T-helper 17 cell (primary cell): ENCODE results near the gene NT5C. TPM values are rescaled to one million over a fixed set of nuclear protein-coding genes. Genes with fewer than 3 reads are reported as not detected.

Experiments used
- ATAC-seq: fragments of 150-1000 bp; cut with Tn5 transposase; 2 replicates; pipeline ENCODE4 v1.10.0; 2021; ENCODE audit warnings: mild to moderate bottlenecking, moderate library complexity
- DNase-seq, 3 donors: peaks; one replicate each; pipeline versions ENCODE4 v3.0.0 to v3.0.0-alpha.2; 2020 to 2021
- H3K9me3 ChIP-seq: one replicate; pipeline ENCODE4 v1.7.0; 2013; ENCODE audit warnings: low read length, mild to moderate bottlenecking; ENCODE audit not compliant: control insufficient read depth, poor library complexity, severe bottlenecking
- H3K27ac Mint-ChIP-seq: one replicate; pipeline ENCODE4 v1.8.0; 2022; ENCODE audit warnings: mild to moderate bottlenecking, moderate library complexity, mixed read lengths
- H3K27me3 Mint-ChIP-seq: one replicate; pipeline ENCODE4 v1.8.0; 2022; ENCODE audit warnings: mixed read lengths
- H3K36me3 Mint-ChIP-seq: one replicate; pipeline ENCODE4 v1.8.0; 2022; ENCODE audit warnings: low read depth, mixed read lengths
- H3K4me1 Mint-ChIP-seq: one replicate; pipeline ENCODE4 v1.8.0; 2022; ENCODE audit warnings: mild to moderate bottlenecking, mixed read lengths
- H3K4me3 Mint-ChIP-seq: one replicate; pipeline ENCODE4 v1.8.0; 2022; ENCODE audit warnings: mild to moderate bottlenecking, moderate library complexity, mixed read lengths
- total RNA-seq, 4 donors: library from RNA in 2 of 4; stranded (reverse) in 2 of 4; gene quantifications; one replicate each; pipeline ENCODE4 v1.2.3 and lab custom pipeline; 2022 to 2026

The NT5C gene
- total RNA-seq, 2 donors from 2014 or later, result 20.6 to 29.8 TPM

GRCh38 chr17:75124041-75124818 is 7.3 kb downstream of the NT5C start:
- no peaks in the 10 kb centered on the region for H3K9me3 ChIP-seq
- Mint-ChIP-seq H3K4me3 (peak overlapping the region; percentile 21), H3K27ac (peak overlapping the region; percentile 78), H3K27me3 (no peaks in the 10 kb centered on the region), H3K4me1 (peaks cover 21% of the 10 kb centered on the region), H3K36me3 (peaks cover 7% of the 10 kb centered on the region)
- DNase-seq (peak in 1 of 3 donors; percentile 45), ATAC-seq (peak; percentile 84)

- Mint-ChIP-seq H3K27ac (peak overlapping the region; percentile 43), H3K4me1 (peaks cover 24% of the 10 kb centered on the region), H3K4me3 (no peak overlapping the region), H3K36me3 (peaks cover 5% of the 10 kb centered on the region), H3K27me3 (no peaks in the 10 kb centered on the region)
- H3K9me3 ChIP-seq, result no peaks in the 10 kb centered on the region
- ATAC-seq (no peak), DNase-seq (no peak)
Measured at GRCh38 chr17:75118307-75118706, 13.2 kb downstream of the NT5C start.

- Mint-ChIP-seq H3K4me3 (no peak overlapping the region), H3K4me1 (peaks cover 29% of the 10 kb centered on the region), H3K36me3 (peaks cover 7% of the 10 kb centered on the region), H3K27ac (no peak overlapping the region), H3K27me3 (no peaks in the 10 kb centered on the region)
- no peaks in the 10 kb centered on the region for H3K9me3 ChIP-seq
- ATAC-seq (no peak), DNase-seq (no peak)
Measured at GRCh38 chr17:75116737-75117136, 14.8 kb downstream of the NT5C start.

GRCh38 chr17:75115555-75115954 is 16.0 kb downstream of the NT5C start:
- peaks cover 7% of the 10 kb centered on the region for H3K36me3 Mint-ChIP-seq
- no peak for ATAC-seq

GRCh38 chr17:75114552-75115314 is 16.8 kb downstream of the NT5C start:
- peaks cover 4% of the 10 kb centered on the region for H3K36me3 Mint-ChIP-seq
- DNase-seq, result no peak
- H3K27ac Mint-ChIP-seq, result peak overlapping the region; percentile 96
- H3K4me1 Mint-ChIP-seq, result peaks cover 30% of the 10 kb centered on the region
- no peak for ATAC-seq
- H3K27me3 Mint-ChIP-seq, result no peaks in the 10 kb centered on the region
- H3K9me3 ChIP-seq, result no peaks in the 10 kb centered on the region
- peak overlapping the region; percentile 93 for H3K4me3 Mint-ChIP-seq

More at GRCh38 chr17:75115555-75115954, 16.0 kb downstream of the NT5C start:
- Mint-ChIP-seq H3K27ac (peak overlapping the region; percentile 96), H3K4me1 (peaks cover 28% of the 10 kb centered on the region), H3K4me3 (no peak overlapping the region), H3K27me3 (no peaks in the 10 kb centered on the region)
- no peaks in the 10 kb centered on the region for H3K9me3 ChIP-seq
- DNase-seq, result no peak

GRCh38 chr17:75113798-75114551 is 17.6 kb downstream of the NT5C start:
- DNase-seq (peak; percentile 72 to 84 (median 77)), ATAC-seq (peak; percentile 71)
- Mint-ChIP-seq H3K27ac (peak overlapping the region; percentile 96), H3K4me1 (peaks cover 32% of the 10 kb centered on the region), H3K4me3 (peak overlapping the region; percentile 93), H3K36me3 (peaks cover 4% of the 10 kb centered on the region), H3K27me3 (no peaks in the 10 kb centered on the region)
- no peaks in the 10 kb centered on the region for H3K9me3 ChIP-seq

GRCh38 chr17:75111777-75112335 is 19.7 kb downstream of the NT5C start:
- H3K4me3 Mint-ChIP-seq, result peak overlapping the region; percentile 62
- peaks cover 30% of the 10 kb centered on the region for H3K4me1 Mint-ChIP-seq

GRCh38 chr17:75110234-75110937 is 21.2 kb downstream of the NT5C start:
- Mint-ChIP-seq H3K4me1 (peaks cover 30% of the 10 kb centered on the region), H3K36me3 (peaks cover 4% of the 10 kb centered on the region), H3K27ac (peak overlapping the region; percentile 82), H3K27me3 (no peaks in the 10 kb centered on the region), H3K4me3 (peak overlapping the region; percentile 87)
- no peaks in the 10 kb centered on the region for H3K9me3 ChIP-seq
- no peak for DNase-seq
- ATAC-seq, result no peak

More at GRCh38 chr17:75111777-75112335, 19.7 kb downstream of the NT5C start:
- H3K36me3 Mint-ChIP-seq, result peaks cover 4% of the 10 kb centered on the region
- DNase-seq (no peak), ATAC-seq (no peak)
- no peaks in the 10 kb centered on the region for H3K27me3 Mint-ChIP-seq
- peak overlapping the region; percentile 82 for H3K27ac Mint-ChIP-seq
- no peaks in the 10 kb centered on the region for H3K9me3 ChIP-seq

- no peaks in the 10 kb centered on the region for H3K9me3 ChIP-seq
- Mint-ChIP-seq H3K27me3 (no peaks in the 10 kb centered on the region), H3K27ac (peak within 1 kb of the TSS; percentile 82), H3K4me3 (peak within 1 kb of the TSS; percentile 87), H3K4me1 (peaks cover 26% of the 10 kb centered on the region), H3K36me3 (peaks cover 4% of the 10 kb centered on the region)
- peak; percentile 87 to 88 (median 88) for DNase-seq
- peak; percentile 83 for ATAC-seq
Measured at GRCh38 chr17:75109407-75110233, 21.9 kb downstream of the NT5C start, which contains the start of gene ARMC7. Gene ARMC7, plus strand, starts transcription at chr17:75109969. Its CDS starts 320 bp downstream, at chr17:75110289.

- peaks cover 22% of the 10 kb centered on the region for H3K4me1 Mint-ChIP-seq
- peak overlapping the region; percentile 82 for H3K27ac Mint-ChIP-seq
- peak; percentile 10 for ATAC-seq
- peak overlapping the region; percentile 87 for H3K4me3 Mint-ChIP-seq
- H3K27me3 Mint-ChIP-seq, result no peaks in the 10 kb centered on the region
- peaks cover 4% of the 10 kb centered on the region for H3K36me3 Mint-ChIP-seq
- no peaks in the 10 kb centered on the region for H3K9me3 ChIP-seq
- no peak for DNase-seq
Measured at GRCh38 chr17:75109046-75109406, 22.5 kb downstream of the NT5C start.

GRCh38 chr17:75108193-75108592 is 23.3 kb downstream of the NT5C start:
- H3K4me1 Mint-ChIP-seq, result peaks cover 18% of the 10 kb centered on the region

More at GRCh38 chr17:75108193-75108592, 23.3 kb downstream of the NT5C start:
- peak overlapping the region; percentile 75 for H3K4me3 Mint-ChIP-seq
- ATAC-seq (no peak), DNase-seq (no peak)
- peak overlapping the region; percentile 72 for H3K27ac Mint-ChIP-seq
- H3K9me3 ChIP-seq, result no peaks in the 10 kb centered on the region
- no peaks in the 10 kb centered on the region for H3K27me3 Mint-ChIP-seq
- H3K36me3 Mint-ChIP-seq, result peaks cover 4% of the 10 kb centered on the region
